ENCODE data around the gene ITGB5. TPM values are rescaled to one million over a fixed set of nuclear protein-coding genes. Genes with fewer than 3 reads are reported as not detected.

The ITGB5 gene
- total RNA-seq, 1 donor from 2014 or later = 139 TPM

- H3K4me2 ChIP-seq (ENCODE audit: low read length) = peak overlapping the region; percentile 0
- FAIRE-seq = peak; percentile 13
- peak; percentile 52 for DNase-seq (ENCODE audit: low read depth)
- H3K4me3 ChIP-seq (ENCODE audit: insufficient read depth, low read depth, low read length) = no peak overlapping the region
- H3K27ac Mint-ChIP-seq (ENCODE audit: unreplicated experiment) = peak overlapping the region; percentile 90
- H2AFZ ChIP-seq (ENCODE audit: low read depth, low read length) = no peak overlapping the region
- no peaks in the 10 kb centered on the region for H3K36me3 ChIP-seq (ENCODE audit: insufficient read depth, low read length)
- TF ChIP-seq CTCF (IDR thresholded peaks at IDR 0.05; ENCODE audit: insufficient read depth, low read depth, low read length) = peak; percentile 40
- no peak for TF ChIP-seq EZH2 (IDR thresholded peaks at IDR 0.05; ENCODE audit: insufficient read depth, low read length)
- H3K36me3 Mint-ChIP-seq (ENCODE audit: low read depth, unreplicated experiment) = peaks cover 9% of the 10 kb centered on the region
- no peaks in the 10 kb centered on the region for H3K9me3 ChIP-seq (ENCODE audit: insufficient read depth, low read depth, low read length)
- peaks cover 50% of the 10 kb centered on the region for H3K4me1 Mint-ChIP-seq (ENCODE audit: low read depth, unreplicated experiment)
- H4K20me1 ChIP-seq (ENCODE audit: insufficient read depth, low read length) = peaks cover 6% of the 10 kb centered on the region
- H3K27me3 ChIP-seq (ENCODE audit: insufficient read depth, low read length) = no peaks in the 10 kb centered on the region
- peaks cover 18% of the 10 kb centered on the region for H3K79me2 ChIP-seq (ENCODE audit: insufficient read depth, low read length)
- peak overlapping the region; percentile 34 for H3K4me3 Mint-ChIP-seq (ENCODE audit: unreplicated experiment)
- H3K27ac ChIP-seq (ENCODE audit: low read depth, low read length) = peak overlapping the region; percentile 11
- no peaks in the 10 kb centered on the region for H3K9me3 Mint-ChIP-seq (ENCODE audit: unreplicated experiment)
- peak overlapping the region; percentile 43 for H3K9ac ChIP-seq (ENCODE audit: low read length)
- peaks cover 44% of the 10 kb centered on the region for H3K4me1 ChIP-seq (ENCODE audit: insufficient read depth, low read length)
- no peaks in the 10 kb centered on the region for H3K27me3 Mint-ChIP-seq (ENCODE audit: low read depth, unreplicated experiment)
Measured at GRCh38 chr3:124786511-124787241, 100.5 kb downstream of the ITGB5 start.

DNA sequence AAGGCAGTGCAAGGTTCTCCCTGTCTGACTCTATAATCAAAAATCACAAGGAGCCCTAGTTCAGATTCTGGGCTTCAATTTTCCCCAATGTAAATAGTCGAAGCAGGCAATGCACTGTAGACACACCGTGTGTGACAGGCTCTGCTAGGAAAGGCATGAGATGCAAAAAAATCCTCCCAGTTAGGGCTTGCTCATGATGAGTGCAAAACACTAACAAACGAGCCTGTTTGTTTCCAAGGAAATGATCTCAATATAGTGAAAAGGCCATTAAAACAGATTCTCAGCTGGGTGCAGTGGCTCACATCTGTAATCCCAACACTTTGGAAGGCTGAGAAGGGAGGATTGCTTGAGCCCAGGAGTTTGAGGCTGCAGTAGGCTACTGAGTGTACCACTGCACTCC is 101.2 kb downstream of the ITGB5 start:
- H3K4me3 ChIP-seq (ENCODE audit: insufficient read depth, low read depth, low read length) = no peak overlapping the region
- H4K20me1 ChIP-seq (ENCODE audit: insufficient read depth, low read length) = peaks cover 6% of the 10 kb centered on the region
- FAIRE-seq = no peak
- Mint-ChIP-seq H3K36me3 (ENCODE audit: low read depth, unreplicated experiment) (peaks cover 9% of the 10 kb centered on the region), H3K4me3 (ENCODE audit: unreplicated experiment) (no peak overlapping the region), H3K9me3 (ENCODE audit: unreplicated experiment) (no peaks in the 10 kb centered on the region), H3K4me1 (ENCODE audit: low read depth, unreplicated experiment) (peaks cover 48% of the 10 kb centered on the region), H3K27ac (ENCODE audit: unreplicated experiment) (peak overlapping the region; percentile 41), H3K27me3 (ENCODE audit: low read depth, unreplicated experiment) (no peaks in the 10 kb centered on the region)
- DNase-seq (ENCODE audit: low read depth) = no peak
- no peak overlapping the region for H3K9ac ChIP-seq (ENCODE audit: low read length)
- peaks cover 17% of the 10 kb centered on the region for H3K79me2 ChIP-seq (ENCODE audit: insufficient read depth, low read length)
- H3K27me3 ChIP-seq (ENCODE audit: insufficient read depth, low read length) = no peaks in the 10 kb centered on the region
- no peaks in the 10 kb centered on the region for H3K9me3 ChIP-seq (ENCODE audit: insufficient read depth, low read depth, low read length)
- TF ChIP-seq EZH2 (IDR thresholded peaks at IDR 0.05; ENCODE audit: insufficient read depth, low read length) = no peak
- no peak overlapping the region for H2AFZ ChIP-seq (ENCODE audit: low read depth, low read length)
- no peaks in the 10 kb centered on the region for H3K36me3 ChIP-seq (ENCODE audit: insufficient read depth, low read length)
- H3K4me1 ChIP-seq (ENCODE audit: insufficient read depth, low read length) = peaks cover 44% of the 10 kb centered on the region
- H3K4me2 ChIP-seq (ENCODE audit: low read length) = no peak overlapping the region
- no peak overlapping the region for H3K27ac ChIP-seq (ENCODE audit: low read depth, low read length)

DNA sequence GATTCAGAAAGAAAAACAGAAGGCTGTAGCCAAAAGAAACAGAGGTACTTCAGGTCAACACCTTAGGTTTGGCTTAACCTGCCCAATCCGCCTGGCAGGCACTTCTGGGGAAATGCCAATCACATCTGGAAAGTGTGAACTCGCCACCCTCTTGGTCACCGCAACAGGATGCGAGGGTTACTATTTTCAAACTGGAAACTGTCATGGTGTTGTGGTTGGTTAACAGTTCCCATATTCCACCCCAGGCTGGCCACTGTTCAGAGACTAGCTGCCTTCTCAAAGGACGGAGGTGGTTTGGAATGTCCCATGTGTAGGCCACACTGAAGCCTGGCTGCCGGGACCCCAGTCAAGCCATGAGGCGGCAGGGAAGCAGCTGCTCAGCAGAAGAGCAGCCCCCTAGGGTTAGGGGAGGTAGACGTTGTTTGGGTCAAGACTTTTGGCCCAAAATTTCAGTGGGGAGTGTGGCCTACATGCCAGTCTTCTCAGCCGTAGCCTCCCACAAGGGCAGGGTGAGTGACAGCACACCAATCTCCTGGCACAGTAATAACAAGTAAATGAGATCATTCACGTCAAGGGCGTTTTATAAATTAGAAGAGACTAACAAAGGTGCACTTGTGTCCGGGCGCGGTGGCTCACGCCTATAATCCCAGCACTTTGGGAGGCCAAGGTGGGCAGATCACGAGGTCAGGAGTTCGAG is 102.3 kb downstream of the ITGB5 start:
- H3K27me3 ChIP-seq (ENCODE audit: insufficient read depth, low read length) = no peaks in the 10 kb centered on the region
- H3K9me3 ChIP-seq (ENCODE audit: insufficient read depth, low read depth, low read length) = no peaks in the 10 kb centered on the region
- peak overlapping the region; percentile 31 for H3K27ac ChIP-seq (ENCODE audit: low read depth, low read length)
- peaks cover 11% of the 10 kb centered on the region for H3K79me2 ChIP-seq (ENCODE audit: insufficient read depth, low read length)
- H3K4me1 Mint-ChIP-seq (ENCODE audit: low read depth, unreplicated experiment) = peaks cover 50% of the 10 kb centered on the region
- FAIRE-seq (no peak), DNase-seq (ENCODE audit: low read depth) (peak; percentile 76)
- peak overlapping the region; percentile 23 for H3K9ac ChIP-seq (ENCODE audit: low read length)
- H3K27ac Mint-ChIP-seq (ENCODE audit: unreplicated experiment) = no peak overlapping the region
- peaks cover 53% of the 10 kb centered on the region for H3K4me1 ChIP-seq (ENCODE audit: insufficient read depth, low read length)
- TF ChIP-seq EZH2 (IDR thresholded peaks at IDR 0.05; ENCODE audit: insufficient read depth, low read length) (no peak), CTCF (IDR thresholded peaks at IDR 0.05; ENCODE audit: insufficient read depth, low read depth, low read length) (no peak)
- H4K20me1 ChIP-seq (ENCODE audit: insufficient read depth, low read length) = peaks cover 6% of the 10 kb centered on the region
- no peaks in the 10 kb centered on the region for H3K9me3 Mint-ChIP-seq (ENCODE audit: unreplicated experiment)
- H2AFZ ChIP-seq (ENCODE audit: low read depth, low read length) = no peak overlapping the region
- H3K27me3 Mint-ChIP-seq (ENCODE audit: low read depth, unreplicated experiment) = no peaks in the 10 kb centered on the region
- H3K4me2 ChIP-seq (ENCODE audit: low read length) = peak overlapping the region; percentile 28
- H3K36me3 Mint-ChIP-seq (ENCODE audit: low read depth, unreplicated experiment) = peaks cover 9% of the 10 kb centered on the region
- H3K36me3 ChIP-seq (ENCODE audit: insufficient read depth, low read length) = no peaks in the 10 kb centered on the region
- no peak overlapping the region for H3K4me3 ChIP-seq (ENCODE audit: insufficient read depth, low read depth, low read length)
- H3K4me3 Mint-ChIP-seq (ENCODE audit: unreplicated experiment) = peak overlapping the region; percentile 57
